Right lobe of liver (tissue), 6 donors: ENCODE measurements around the gene ADSS1. TPM values are rescaled to one million over a fixed set of nuclear protein-coding genes. Genes with fewer than 3 reads are reported as not detected.

Experiments used
- ATAC-seq, 4 donors: fragments of 200-7000 bp; cut with Tn5 transposase; one replicate each; pipeline ENCODE4 v1.9.1; 2020; ENCODE audit warnings: mild to moderate bottlenecking in 4 of 4, moderate library complexity in 4 of 4
- DNase-seq, 3 donors: peaks; one replicate each; pipeline ENCODE4 v3.0.0-alpha.2; 2020
- H3K27ac ChIP-seq, 3 donors: fragments of 200-600 bp; one replicate each; pipeline ENCODE4 v1.8.0; 2022
- H3K27me3 ChIP-seq, 2 donors: fragments of 200-600 bp; one replicate each; pipeline ENCODE4 v1.8.0; 2022
- H3K36me3 ChIP-seq, 4 donors: fragments of 200-600 bp; sonication (generic) in 1 of 4; one replicate each; pipeline versions ENCODE4 v1.5.1 to v1.8.0; 2017 to 2022; ENCODE audit warnings: control low read depth in 1 of 4
- H3K4me1 ChIP-seq, 4 donors: fragments of 200-600 bp; sonication (generic) in 1 of 4; one replicate each; pipeline versions ENCODE4 v1.5.1 to v1.8.0; 2017 to 2022; ENCODE audit warnings: control low read depth in 1 of 4
- H3K4me3 ChIP-seq, 3 donors: fragments of 200-600 bp; one replicate each; pipeline ENCODE4 v1.8.0; 2022
- H3K9me3 ChIP-seq, 4 donors: fragments of 200-600 bp; sonication (generic) in 1 of 4; one replicate each; pipeline versions ENCODE4 v1.5.1 to v1.8.0; 2017 to 2022; ENCODE audit warnings: control low read depth in 1 of 4
- POLR2A ChIP-seq: fragments of 450-650 bp; IDR thresholded peaks from one replicate; pipeline ENCODE4 v1.6.1; 2017; ENCODE audit warnings: antibody characterized with exemption, mild to moderate bottlenecking
- WGBS: methylation state at CpG from one replicate; pipeline ENCODE4 v1.1.6; 2018; ENCODE audit warnings: low coverage, low lambda C conversion rate; ENCODE audit not compliant: insufficient coverage; ENCODE audit errors: missing lambda C conversion rate; 5-methylcytosine and 5-hydroxymethylcytosine counted together
- intact Hi-C, 2 donors: fragments of 100-400 bp; cut with DNase I; formaldehyde crosslinking; loops; one replicate each; pipeline versions ENCODE4 v1.11.2 to v1.14.1; 2022
- total RNA-seq, 6 experiments: library from RNA; depleted of rRNA in 2 of 6; stranded (reverse); fragments of >200 nt in 2 of 6; fragmentation: NEBNext Ultra II Directional in 3 of 6; extraction: Animal tissue kit (Norgen Biotek cat#: 25700) in 3 of 6; gene quantifications; one replicate each; pipeline versions ENCODE4 v1.1.0 to v1.2.4, GENCODE V29; 2016 to 2023
- TF ChIP-seq, protein P1 (sequence below), 4 donors: fragments of 200-600 bp in 3 of 4; fragments of 450-650 bp in 1 of 4; IDR thresholded peaks; one replicate each; pipeline versions ENCODE4 v1.5.1 to v1.8.0; 2016 to 2022; ENCODE audit warnings: antibody characterized with exemption in 4 of 4, mild to moderate bottlenecking in 2 of 4
- donor health status: DM: no; HTN: yes; CAD: no.
- donor health status: DM: no; HTN: no; CAD: no.
- donor health status: DM: no; HTN: no; CAD: no.
- donor health status: DM: no; HTN: yes; CAD: no.
- donor health status: DM: no; HTN: yes; CAD: no.

The ADSS1 gene
- total RNA-seq, 6 experiments from 2014 or later = 8.1 to 50.5 (median 36.8) TPM

DNA sequence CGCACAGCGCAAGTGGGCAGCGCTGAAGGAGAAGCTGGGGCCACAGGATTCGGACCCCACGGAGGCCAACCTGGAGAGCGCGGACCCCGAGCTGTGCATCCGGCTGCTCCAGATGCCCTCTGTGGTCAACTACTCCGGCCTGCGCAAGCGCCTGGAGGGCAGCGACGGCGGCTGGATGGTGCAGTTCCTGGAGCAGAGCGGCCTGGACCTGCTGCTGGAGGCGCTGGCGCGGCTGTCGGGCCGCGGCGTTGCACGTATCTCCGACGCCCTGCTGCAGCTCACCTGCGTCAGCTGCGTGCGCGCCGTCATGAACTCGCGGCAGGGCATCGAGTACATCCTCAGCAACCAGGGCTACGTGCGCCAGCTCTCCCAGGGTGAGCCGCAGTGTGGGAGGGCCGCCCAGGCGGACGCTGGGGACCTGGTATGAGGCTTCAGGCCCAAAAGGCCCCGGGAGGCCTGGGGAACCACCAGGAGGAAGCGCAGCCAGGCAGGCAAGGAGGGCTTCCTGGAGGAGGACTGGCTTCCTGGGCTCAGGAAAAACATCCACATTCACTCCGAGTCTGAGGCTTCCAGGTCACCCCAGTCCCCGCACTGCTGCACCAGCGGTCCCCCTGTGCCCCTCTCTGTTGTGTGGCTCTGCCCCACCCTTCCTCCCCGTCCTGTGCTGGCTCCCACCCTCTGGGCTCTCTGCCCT, 22.5 kb upstream of the ADSS1 start:
- Histone ChIP-seq H3K27ac (no peak overlapping the region), H3K4me3 (no peak overlapping the region), H3K27me3 (no peaks in the 10 kb centered on the region), H3K4me1 (peaks cover 0 to 23% (median 6%) of the 10 kb centered on the region in 4 donors), H3K36me3 (peaks cover 0 to 21% (median 11%) of the 10 kb centered on the region in 4 donors), H3K9me3 (no peaks in the 10 kb centered on the region)
- no peak for TF ChIP-seq POLR2A
- TF ChIP-seq, protein P1, sequence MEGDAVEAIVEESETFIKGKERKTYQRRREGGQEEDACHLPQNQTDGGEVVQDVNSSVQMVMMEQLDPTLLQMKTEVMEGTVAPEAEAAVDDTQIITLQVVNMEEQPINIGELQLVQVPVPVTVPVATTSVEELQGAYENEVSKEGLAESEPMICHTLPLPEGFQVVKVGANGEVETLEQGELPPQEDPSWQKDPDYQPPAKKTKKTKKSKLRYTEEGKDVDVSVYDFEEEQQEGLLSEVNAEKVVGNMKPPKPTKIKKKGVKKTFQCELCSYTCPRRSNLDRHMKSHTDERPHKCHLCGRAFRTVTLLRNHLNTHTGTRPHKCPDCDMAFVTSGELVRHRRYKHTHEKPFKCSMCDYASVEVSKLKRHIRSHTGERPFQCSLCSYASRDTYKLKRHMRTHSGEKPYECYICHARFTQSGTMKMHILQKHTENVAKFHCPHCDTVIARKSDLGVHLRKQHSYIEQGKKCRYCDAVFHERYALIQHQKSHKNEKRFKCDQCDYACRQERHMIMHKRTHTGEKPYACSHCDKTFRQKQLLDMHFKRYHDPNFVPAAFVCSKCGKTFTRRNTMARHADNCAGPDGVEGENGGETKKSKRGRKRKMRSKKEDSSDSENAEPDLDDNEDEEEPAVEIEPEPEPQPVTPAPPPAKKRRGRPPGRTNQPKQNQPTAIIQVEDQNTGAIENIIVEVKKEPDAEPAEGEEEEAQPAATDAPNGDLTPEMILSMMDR (IDR thresholded peaks at IDR 0.05) = no peak
- ATAC-seq = no peak
- no peak for DNase-seq
- intact Hi-C loops = no loop called here
- 100% methylated on average over 2 of the region's 46 CpGs for WGBS

- no peaks in the 10 kb centered on the region for H3K27me3 ChIP-seq
- H3K9me3 ChIP-seq = no peaks in the 10 kb centered on the region
- TF ChIP-seq, protein P1 (IDR thresholded peaks at IDR 0.05) = no peak
- TF ChIP-seq POLR2A = no peak
- no peak overlapping the region for H3K27ac ChIP-seq
- ATAC-seq = no peak
- peaks cover 0 to 19% (median 6%) of the 10 kb centered on the region in 4 donors for H3K4me1 ChIP-seq
- no CpG with 5 or more reads among the region's 12 CpGs for WGBS
- intact Hi-C loops = no loop called here
- peaks cover 0 to 21% (median 11%) of the 10 kb centered on the region in 4 donors for H3K36me3 ChIP-seq
- no peak for DNase-seq
- no peak overlapping the region for H3K4me3 ChIP-seq
Observed at GRCh38 chr14:104702106-104702505, 21.9 kb upstream of the ADSS1 start.

DNA sequence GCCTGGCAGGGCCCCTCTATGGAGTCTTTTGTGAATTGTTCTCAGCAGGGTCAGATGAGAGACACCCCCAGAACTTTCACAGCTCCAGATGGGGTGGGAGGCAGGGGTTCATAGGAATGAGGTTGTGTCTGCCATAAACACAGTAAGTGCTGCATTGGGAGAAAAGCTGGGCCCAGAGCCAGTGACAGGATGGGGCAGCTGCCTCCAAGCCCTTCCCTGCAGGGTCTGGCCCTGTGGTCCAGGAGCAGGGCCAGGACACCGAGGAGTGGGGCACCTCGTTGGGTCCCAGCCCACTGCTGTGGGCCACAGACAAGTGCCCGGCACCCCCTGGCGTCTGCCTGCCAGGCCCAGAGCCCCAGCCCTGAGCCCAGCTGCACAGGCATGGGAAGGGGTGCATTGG, 21.4 kb upstream of the ADSS1 start:
- no CpG with 5 or more reads among the region's 4 CpGs for WGBS
- ATAC-seq (no peak), DNase-seq (no peak)
- Histone ChIP-seq H3K27me3 (no peaks in the 10 kb centered on the region), H3K9me3 (no peaks in the 10 kb centered on the region), H3K4me3 (no peak overlapping the region), H3K4me1 (peaks cover 0 to 13% (median 6%) of the 10 kb centered on the region in 4 donors), H3K36me3 (peaks cover 0 to 21% (median 11%) of the 10 kb centered on the region in 4 donors), H3K27ac (no peak overlapping the region)
- TF ChIP-seq POLR2A = no peak
- TF ChIP-seq, protein P1 (IDR thresholded peaks at IDR 0.05) = no peak
- intact Hi-C loops = no loop called here

- no peak for ATAC-seq
Observed at GRCh38 chr14:104703269-104703668, 20.8 kb upstream of the ADSS1 start.

More at GRCh38 chr14:104703269-104703668, 20.8 kb upstream of the ADSS1 start:
- Histone ChIP-seq H3K36me3 (peaks cover 0 to 21% (median 11%) of the 10 kb centered on the region in 4 donors), H3K4me3 (no peak overlapping the region), H3K27ac (no peak overlapping the region), H3K9me3 (no peaks in the 10 kb centered on the region), H3K27me3 (no peaks in the 10 kb centered on the region), H3K4me1 (peaks cover 0 to 10% (median 4%) of the 10 kb centered on the region in 4 donors)
- TF ChIP-seq POLR2A = no peak
- TF ChIP-seq, protein P1 (IDR thresholded peaks at IDR 0.05) = no peak
- intact Hi-C loops = no loop called here
- DNase-seq = no peak
- WGBS = no CpG with 5 or more reads among the region's 28 CpGs
